IMR-90 (cell line): Measurements from ENCODE around the gene NCSTN. TPM values are rescaled to one million over a fixed set of nuclear protein-coding genes. Genes with fewer than 3 reads are reported as not detected.
"Not testable (repeated sequence)": the region's sequence is repeated elsewhere in the genome, so short reads cannot be mapped to it uniquely, and the experiment has no call there.

ENCODE experiments used
- ATAC-seq: fragments of 200-7000 bp; cut with Tn5 transposase; 2 replicates; pipeline ENCODE4 v1.9.1; 2020; ENCODE audit warnings: low read depth, mild to moderate bottlenecking, moderate library complexity
- BruUV-seq: library from RNA; stranded (reverse); fragments of 400-500 nt; replicated peaks from 2 replicates; lab custom pipeline; 2021; lab: Mats Ljungman, UMichigan
- CTCF ChIA-PET: fragments of 300-600 bp; formaldehyde crosslinking; extraction: SDS; loops from one replicate; lab custom pipeline; 2021; ENCODE audit warnings: antibody characterized with exemption; lab: Yijun Ruan, JAX
- POLR2A ChIA-PET: fragments of 300-600 bp; sonication (Branson Sonifier 250); formaldehyde crosslinking; loops from one replicate; lab custom pipeline; 2022; ENCODE audit warnings: antibody characterized with exemption; ENCODE audit not compliant: unreplicated experiment; lab: Charles Lee
- DNase-seq: peaks from one replicate; pipeline ENCODE4 v3.0.0; 2013
- H2AFZ ChIP-seq: replicated peaks from 2 replicates; pipeline ENCODE3; 2013; ENCODE audit warnings: low read length, mild to moderate bottlenecking; ENCODE audit not compliant: poor library complexity
- H2AK5ac ChIP-seq: 2 replicates; pipeline ENCODE4 v1.6.1; 2013; ENCODE audit warnings: low read depth, low read length, inconsistent platforms
- H2AK9ac ChIP-seq: replicated peaks from 2 replicates; pipeline ENCODE3; 2013; ENCODE audit warnings: mild to moderate bottlenecking, low read depth, low read length, moderate library complexity; ENCODE audit not compliant: poor library complexity
- H2BK120ac ChIP-seq: 2 replicates; pipeline ENCODE4 v1.6.1; 2013; ENCODE audit warnings: low read depth, low read length, inconsistent platforms
- H2BK15ac ChIP-seq: 3 replicates; pipeline ENCODE4 v1.6.1; 2013; ENCODE audit warnings: low read depth, low read length, inconsistent platforms
- H2BK20ac ChIP-seq: 2 replicates; pipeline ENCODE4 v1.6.1; 2013; ENCODE audit warnings: low read depth, mild to moderate bottlenecking, inconsistent platforms, low read length, moderate library complexity
- H2BK5ac ChIP-seq: 2 replicates; pipeline ENCODE4 v1.6.1; 2013; ENCODE audit warnings: mild to moderate bottlenecking, low read depth, low read length, inconsistent platforms; ENCODE audit not compliant: poor library complexity, severe bottlenecking
- H3K14ac ChIP-seq: replicated peaks from 2 replicates; pipeline ENCODE4 v1.6.1; 2013; ENCODE audit warnings: low read depth, low read length, inconsistent platforms
- H3K18ac ChIP-seq: 2 replicates; pipeline ENCODE4 v1.6.1; 2013; ENCODE audit warnings: low read depth, low read length, control low read depth
- H3K23ac ChIP-seq: 2 replicates; pipeline ENCODE4 v1.6.1; 2013; ENCODE audit warnings: low read depth, low read length, inconsistent platforms
- H3K27ac ChIP-seq: 2 replicates; pipeline ENCODE4 v1.5.1; 2013; ENCODE audit warnings: mild to moderate bottlenecking, control low read depth, low read length; ENCODE audit not compliant: insufficient read depth
- H3K27me3 ChIP-seq: 2 replicates; pipeline ENCODE4 v1.6.1; 2013; ENCODE audit warnings: low read length; ENCODE audit not compliant: control insufficient read depth, insufficient read depth
- H3K36me3 ChIP-seq: 2 replicates; pipeline ENCODE4 v1.6.1; 2013; ENCODE audit warnings: low read length, mixed read lengths; ENCODE audit not compliant: control insufficient read depth, insufficient read depth
- H3K4ac ChIP-seq: 2 replicates; pipeline ENCODE4 v1.6.1; 2013; ENCODE audit warnings: low read depth, low read length, inconsistent platforms
- H3K4me1 ChIP-seq: 2 replicates; pipeline ENCODE4 v1.6.1; 2013; ENCODE audit warnings: low read length, mixed read lengths; ENCODE audit not compliant: control insufficient read depth, insufficient read depth
- H3K4me2 ChIP-seq: 2 replicates; pipeline ENCODE4 v1.6.1; 2013; ENCODE audit warnings: low read depth, mild to moderate bottlenecking, control low read depth, low read length, moderate library complexity
- H3K4me3 ChIP-seq: 2 replicates; pipeline ENCODE4 v1.5.1; 2013; ENCODE audit warnings: low read depth, mild to moderate bottlenecking, control low read depth, low read length, moderate library complexity; ENCODE audit not compliant: insufficient read depth
- H3K56ac ChIP-seq: 2 replicates; pipeline ENCODE4 v1.6.1; 2013; ENCODE audit warnings: low read length, inconsistent platforms; ENCODE audit not compliant: insufficient read depth; ENCODE audit errors: extremely low read depth
- H3K79me1 ChIP-seq, 2 experiments: 2 replicates each; pipeline ENCODE4 v1.6.1; 2013; ENCODE audit warnings: low read length in 2 of 2, inconsistent platforms in 1 of 2, low read depth in 1 of 2
- H3K9ac ChIP-seq: 2 replicates; pipeline ENCODE4 v1.6.1; 2013; ENCODE audit warnings: low read depth, low read length, control low read depth
- H3K9me1 ChIP-seq: 2 replicates; pipeline ENCODE4 v1.6.1; 2013; ENCODE audit warnings: low read length, inconsistent platforms; ENCODE audit not compliant: insufficient read depth
- H3K9me3 ChIP-seq: 2 replicates; pipeline ENCODE4 v1.6.1; 2013; ENCODE audit warnings: low read length; ENCODE audit not compliant: control insufficient read depth, insufficient read depth
- H4K20me1 ChIP-seq: 2 replicates; pipeline ENCODE4 v1.6.1; 2013; ENCODE audit warnings: low read length, inconsistent platforms; ENCODE audit not compliant: insufficient read depth
- H4K5ac ChIP-seq: 2 replicates; pipeline ENCODE4 v1.6.1; 2013; ENCODE audit warnings: mild to moderate bottlenecking, low read depth, low read length, control low read depth
- H4K8ac ChIP-seq, 2 experiments: 2 replicates each; pipeline ENCODE4 v1.6.1; 2013; ENCODE audit warnings: low read depth in 2 of 2, low read length in 2 of 2, control low read depth in 1 of 2, inconsistent platforms in 1 of 2
- H4K91ac ChIP-seq: 2 replicates; pipeline ENCODE4 v1.6.1; 2013; ENCODE audit warnings: low read depth, low read length, inconsistent platforms; ENCODE audit not compliant: insufficient read depth
- BHLHE40 ChIP-seq: fragments of 150-350 bp; IDR thresholded peaks from 2 replicates; pipeline ENCODE4 v1.6.1; 2016; ENCODE audit warnings: mild to moderate bottlenecking, low read depth, low read length
- MXI1 ChIP-seq: IDR thresholded peaks from 2 replicates; pipeline ENCODE4 v1.6.1; 2012; ENCODE audit warnings: low read depth, mild to moderate bottlenecking, low read length, moderate library complexity, borderline replicate concordance
- POLR2A ChIP-seq: IDR thresholded peaks from 2 replicates; pipeline ENCODE4 v1.6.1; 2012; ENCODE audit warnings: mild to moderate bottlenecking, low read depth, low read length
- WGBS, 2 experiments: methylation state at CpG; one replicate each; pipeline versions ENCODE4 v1.1.5 to v1.1.7; 2013; ENCODE audit warnings: missing lambda C conversion rate in 2 of 2; ENCODE audit not compliant: insufficient read length in 1 of 2; ENCODE audit errors: extremely low coverage in 2 of 2; 5-methylcytosine and 5-hydroxymethylcytosine counted together
- dilution Hi-C: fragments of 300-500 bp; cut with HindIII; formaldehyde crosslinking; loops from one replicate; pipeline ENCODE4 v1.14.3; 2018; ENCODE audit warnings: low sequenced_read_pairs; ENCODE audit not compliant: unreplicated experiment
- in situ Hi-C: fragments of 300-500 bp; cut with MboI; formaldehyde crosslinking; loops from 3 replicates; pipeline ENCODE4 v1.14.3; 2019; ENCODE audit warnings: low sequenced_read_pairs, inconsistent platforms, mixed read lengths
- intact Hi-C: fragments of 100-400 bp; cut with micrococcal nuclease; formaldehyde crosslinking; loops from 2 replicates; pipeline ENCODE4 v1.10.0; 2022
- polyA plus RNA-seq, 3 experiments: library from polyadenylated mRNA; depleted of rRNA; stranded (reverse); fragments of >200 nt; gene quantifications; 2 replicates each; pipeline ENCODE4 v1.2.3, GENCODE V29; 2012; ENCODE audit warnings: low replicate concordance in 1 of 3
- total RNA-seq: library from RNA; depleted of rRNA; stranded (reverse); fragments of >200 nt; gene quantifications from 2 replicates; pipeline ENCODE4 v1.2.3, GENCODE V29; 2012

The NCSTN gene
- total and polyA plus RNA-seq, 2 of the 4 experiments (the other 2 are of a cell fraction) = 60.2 to 182 TPM

GRCh38 chr1:160376525-160377131 lies 33.4 kb downstream of the NCSTN start (continued):
- no peak for TF ChIP-seq MXI1

DNA sequence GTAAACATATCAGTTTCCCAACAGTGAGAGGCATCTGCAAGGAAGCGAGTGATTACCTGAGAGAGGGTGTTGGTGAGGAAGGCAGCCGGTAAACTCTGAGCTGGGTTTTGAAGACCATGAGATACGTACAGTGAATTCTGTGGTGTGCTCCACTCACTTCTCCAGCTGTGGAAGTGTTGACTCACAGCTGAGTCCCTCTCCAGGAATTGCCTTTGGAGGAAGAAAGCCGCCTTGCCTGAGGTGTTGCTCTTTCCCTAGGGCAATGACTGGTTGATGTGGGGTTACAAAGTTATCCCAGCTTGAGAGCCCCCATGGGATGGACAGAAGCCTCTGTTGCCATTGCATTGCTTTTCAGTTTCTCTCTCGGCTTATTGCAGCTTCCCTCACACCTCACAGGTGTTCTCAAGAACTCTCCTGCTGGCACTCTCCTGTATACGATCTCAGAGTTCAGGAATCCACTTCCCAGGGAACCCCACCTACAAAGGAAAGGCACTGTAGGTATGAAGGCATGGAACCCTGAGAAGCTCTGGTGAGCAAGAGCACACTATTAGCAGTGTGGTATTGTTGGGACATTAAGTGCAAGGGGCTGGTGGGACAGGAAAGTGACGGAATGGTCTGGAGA lies 34.5 kb downstream of the NCSTN start:
- Histone ChIP-seq H2BK5ac (no peak overlapping the region), H3K27ac (no peak overlapping the region), H3K36me3 (no peaks in the 10 kb centered on the region), H2AFZ (no peak overlapping the region), H3K4ac (no peak overlapping the region), H2BK120ac (no peak overlapping the region), H3K18ac (no peak overlapping the region), H3K9ac (no peak overlapping the region), H2AK5ac (no peak overlapping the region), H3K4me1 (no peaks in the 10 kb centered on the region), H3K14ac (no peak overlapping the region), H2BK15ac (no peak overlapping the region), H4K20me1 (no peaks in the 10 kb centered on the region), H2AK9ac (no peak overlapping the region), H3K9me3 (no peaks in the 10 kb centered on the region), H3K27me3 (peaks cover 10% of the 10 kb centered on the region; the same call in 1 of the 2 replicates), H3K79me1 (no peaks in the 10 kb centered on the region), H3K4me2 (no peak overlapping the region), H4K5ac (no peak overlapping the region), H3K56ac (no peak overlapping the region), H3K4me3 (no peak overlapping the region), H3K23ac (no peak overlapping the region), H4K8ac (no peak overlapping the region), H3K9me1 (no peaks in the 10 kb centered on the region; the same call in 1 of the 2 replicates), H4K91ac (no peak overlapping the region), H2BK20ac (no peak overlapping the region)
- peak; percentile 42 for ATAC-seq
- dilution Hi-C loops (no loop called here), in situ Hi-C loops (loop anchor here (10.0 kb wide), 1 partner anchor 443 kb away; no protein-coding TSS in a partner anchor), intact Hi-C loops (loop anchor here (10.0 kb wide), 1 partner anchor 433 kb away; the partner anchor contains the start of gene IGSF9)
- no peak for TF ChIP-seq POLR2A
- TF ChIP-seq BHLHE40 = no peak
- ChIA-PET POLR2A (no interaction called here), CTCF (interaction anchor here (1.0 to 2.3 kb wide), 6 partner anchors 12 to 331 kb away, joined by 3 to 12 read pairs (median 4); no protein-coding TSS in a partner anchor)
- no TSS peak for BruUV-seq
- 20% methylated on average over 1 of the region's 7 CpGs; no CpG with 5 or more reads in 1 of the 2 experiments for WGBS, 2 experiments
- peak; percentile 70 for DNase-seq

DNA sequence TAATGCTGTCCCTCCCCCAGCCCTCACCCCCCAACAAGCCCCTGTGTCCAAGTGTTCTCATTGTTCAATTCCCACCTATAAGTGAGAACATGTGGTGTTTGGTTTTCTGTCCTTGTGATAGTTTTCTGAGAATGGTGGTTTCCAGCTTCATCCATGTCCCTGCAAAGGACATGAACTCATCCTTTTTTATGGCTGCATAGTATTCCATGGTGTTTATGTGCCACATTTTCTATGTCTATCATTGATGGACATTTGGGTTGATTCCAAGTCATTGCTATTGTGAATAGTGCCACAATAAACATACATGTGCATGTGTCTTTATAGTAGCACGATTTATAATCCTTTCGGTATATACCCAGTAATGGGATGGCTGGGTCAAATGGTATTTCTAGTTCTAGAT lies 41.6 kb downstream of the NCSTN start:
- BruUV-seq, H3K56ac ChIP-seq, H3K27me3 ChIP-seq, H2AFZ ChIP-seq, H3K23ac ChIP-seq, H3K4me1 ChIP-seq, H4K8ac ChIP-seq, H2AK9ac ChIP-seq, H3K4me2 ChIP-seq, H4K20me1 ChIP-seq, H4K5ac ChIP-seq, H3K36me3 ChIP-seq, H2BK20ac ChIP-seq, POLR2A ChIA-PET, H2BK15ac ChIP-seq, intact Hi-C loops, H3K9ac ChIP-seq, H3K27ac ChIP-seq, H3K9me3 ChIP-seq, H3K9me1 ChIP-seq, ATAC-seq, H2AK5ac ChIP-seq, dilution Hi-C loops, H3K4me3 ChIP-seq, H3K79me1 ChIP-seq, H2BK120ac ChIP-seq, H3K14ac ChIP-seq, DNase-seq, H3K18ac ChIP-seq, H3K4ac ChIP-seq, H4K91ac ChIP-seq, H2BK5ac ChIP-seq, in situ Hi-C loops, CTCF ChIA-PET: not testable (repeated sequence)
- WGBS, 2 experiments = no CpG with 5 or more reads among the region's 2 CpGs
